K562 (cell line): ENCODE results near the gene SAMD4A.

ENCODE experiments used
- CBFA2T2 ChIP-seq: fragments of 450-650 bp; conservative IDR thresholded peaks from 2 replicates; pipeline ENCODE4 v1.6.1; 2017; ENCODE audit warnings: mild to moderate bottlenecking
- CREB1 ChIP-seq, 2 experiments: sonication (generic) in 1 of 2; formaldehyde crosslinking in 1 of 2; IDR thresholded peaks; 2 replicates each; pipeline versions ENCODE4 v1.6.1 to v1.8.0; 2012 to 2022; ENCODE audit warnings: inconsistent platforms in 1 of 2, mild to moderate bottlenecking in 1 of 2, missing genetic modification reagents in 1 of 2, moderate library complexity in 1 of 2
- EZH2 ChIP-seq: IDR thresholded peaks from 2 replicates; pipeline ENCODE4 v1.6.1; 2012; ENCODE audit warnings: low read depth, mild to moderate bottlenecking, inconsistent platforms, low read length, borderline replicate concordance
- GATAD2B ChIP-seq: fragments of 450-650 bp; IDR thresholded peaks from 2 replicates; pipeline ENCODE4 v1.6.1; 2017; ENCODE audit warnings: mild to moderate bottlenecking, borderline replicate concordance
- HEY1 ChIP-seq: fragments of 250-450 bp; sonication (Bioruptor Pico); IDR thresholded peaks from 2 replicates; pipeline ENCODE4 v1.5.0; 2020; ENCODE audit warnings: mild to moderate bottlenecking, moderate library complexity, borderline replicate concordance
- SAFB2 ChIP-seq: fragments of 200-400 bp; formaldehyde crosslinking; IDR thresholded peaks from 2 replicates; pipeline ENCODE4 v1.6.1; 2018; ENCODE audit warnings: borderline replicate concordance, low read length, low read depth, moderate library complexity; ENCODE audit not compliant: severe bottlenecking
- SRSF9 ChIP-seq: fragments of 200-400 bp; formaldehyde crosslinking; IDR thresholded peaks from 2 replicates; pipeline ENCODE4 v1.6.1; 2017; ENCODE audit warnings: low read depth, low read length, borderline replicate concordance
- THRB ChIP-seq: fragments of 450-650 bp; formaldehyde crosslinking; conservative IDR thresholded peaks from 2 replicates; pipeline ENCODE4 v1.4.0; 2022; ENCODE audit warnings: mild to moderate bottlenecking, missing genetic modification characterization
- USF2 ChIP-seq: sonication (generic); formaldehyde crosslinking; IDR thresholded peaks from 2 replicates; pipeline ENCODE4 v1.5.0; 2020; ENCODE audit warnings: missing genetic modification reagents
- ZNF384 ChIP-seq: IDR thresholded peaks from 2 replicates; pipeline ENCODE4 v1.6.1; 2012; ENCODE audit warnings: low read depth, low read length, improper control_type of control experiment
- TF ChIP-seq, protein P1 (sequence below), 3 experiments: IDR thresholded peaks in 2 of 3; conservative IDR thresholded peaks in 1 of 3; 2 replicates each; pipeline ENCODE4 v1.5.1; 2011 to 2012; ENCODE audit warnings: low read length in 3 of 3, mild to moderate bottlenecking in 3 of 3, control low read depth in 2 of 3, improper control_type of control experiment in 1 of 3, inconsistent platforms in 1 of 3, low read depth in 1 of 3, mixed read lengths in 1 of 3, moderate library complexity in 1 of 3; ENCODE audit not compliant: insufficient read depth in 2 of 3
- TF ChIP-seq, protein P2 (sequence below): sonication (generic); formaldehyde crosslinking; IDR thresholded peaks from 2 replicates; pipeline ENCODE4 v1.8.0; 2022; ENCODE audit warnings: mild to moderate bottlenecking, low read depth, missing genetic modification reagents
- TF ChIP-seq, protein P3 (sequence below), 2 experiments: fragments of 150-350 bp in 1 of 2; IDR thresholded peaks; 2 replicates each; pipeline ENCODE4 v1.6.1; 2012 to 2016; ENCODE audit warnings: low read depth in 2 of 2, low read length in 2 of 2, mild to moderate bottlenecking in 1 of 2, moderate library complexity in 1 of 2

DNA sequence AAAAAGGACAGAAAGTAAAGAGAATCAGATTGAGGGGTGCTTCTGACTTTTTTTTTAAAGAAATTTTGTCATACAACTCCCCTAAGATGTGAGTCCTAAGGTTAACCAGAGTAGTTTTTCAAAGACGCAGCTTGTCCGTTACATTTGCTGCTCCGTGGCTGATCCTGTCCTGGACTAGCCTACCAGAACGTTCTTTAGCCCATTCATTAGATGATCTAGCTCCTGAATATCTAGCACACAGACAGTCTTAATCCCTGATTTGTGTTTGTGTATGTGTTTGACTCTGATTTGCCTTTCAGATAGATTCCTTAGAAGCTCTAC is 60.3 kb downstream of the SAMD4A start:
- TF ChIP-seq, protein P1, sequence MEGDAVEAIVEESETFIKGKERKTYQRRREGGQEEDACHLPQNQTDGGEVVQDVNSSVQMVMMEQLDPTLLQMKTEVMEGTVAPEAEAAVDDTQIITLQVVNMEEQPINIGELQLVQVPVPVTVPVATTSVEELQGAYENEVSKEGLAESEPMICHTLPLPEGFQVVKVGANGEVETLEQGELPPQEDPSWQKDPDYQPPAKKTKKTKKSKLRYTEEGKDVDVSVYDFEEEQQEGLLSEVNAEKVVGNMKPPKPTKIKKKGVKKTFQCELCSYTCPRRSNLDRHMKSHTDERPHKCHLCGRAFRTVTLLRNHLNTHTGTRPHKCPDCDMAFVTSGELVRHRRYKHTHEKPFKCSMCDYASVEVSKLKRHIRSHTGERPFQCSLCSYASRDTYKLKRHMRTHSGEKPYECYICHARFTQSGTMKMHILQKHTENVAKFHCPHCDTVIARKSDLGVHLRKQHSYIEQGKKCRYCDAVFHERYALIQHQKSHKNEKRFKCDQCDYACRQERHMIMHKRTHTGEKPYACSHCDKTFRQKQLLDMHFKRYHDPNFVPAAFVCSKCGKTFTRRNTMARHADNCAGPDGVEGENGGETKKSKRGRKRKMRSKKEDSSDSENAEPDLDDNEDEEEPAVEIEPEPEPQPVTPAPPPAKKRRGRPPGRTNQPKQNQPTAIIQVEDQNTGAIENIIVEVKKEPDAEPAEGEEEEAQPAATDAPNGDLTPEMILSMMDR (IDR thresholded peaks at IDR 0.05 in 2 of 3, conservative IDR thresholded peaks at IDR 0.05 in 1 of 3; ENCODE audit: insufficient read depth in 2 of 3, low read depth in 1 of 3, low read length in 3 of 3) = no peak
- TF ChIP-seq ZNF384 (no peak), THRB (CRISPR knock-in tag) (no peak), SRSF9 (no peak), CREB1 (IDR thresholded peaks at IDR 0.05) (no peak), CREB1 (CRISPR knock-in tag; IDR thresholded peaks at IDR 0.05) (no peak), EZH2 (no peak), GATAD2B (no peak), CBFA2T2 (no peak), HEY1 (no peak), USF2 (CRISPR knock-in tag) (no peak), SAFB2 (no peak)
- TF ChIP-seq, protein P2, sequence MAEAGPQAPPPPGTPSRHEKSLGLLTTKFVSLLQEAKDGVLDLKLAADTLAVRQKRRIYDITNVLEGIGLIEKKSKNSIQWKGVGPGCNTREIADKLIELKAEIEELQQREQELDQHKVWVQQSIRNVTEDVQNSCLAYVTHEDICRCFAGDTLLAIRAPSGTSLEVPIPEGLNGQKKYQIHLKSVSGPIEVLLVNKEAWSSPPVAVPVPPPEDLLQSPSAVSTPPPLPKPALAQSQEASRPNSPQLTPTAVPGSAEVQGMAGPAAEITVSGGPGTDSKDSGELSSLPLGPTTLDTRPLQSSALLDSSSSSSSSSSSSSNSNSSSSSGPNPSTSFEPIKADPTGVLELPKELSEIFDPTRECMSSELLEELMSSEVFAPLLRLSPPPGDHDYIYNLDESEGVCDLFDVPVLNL (CRISPR knock-in tag) = no peak
- TF ChIP-seq, protein P3, sequence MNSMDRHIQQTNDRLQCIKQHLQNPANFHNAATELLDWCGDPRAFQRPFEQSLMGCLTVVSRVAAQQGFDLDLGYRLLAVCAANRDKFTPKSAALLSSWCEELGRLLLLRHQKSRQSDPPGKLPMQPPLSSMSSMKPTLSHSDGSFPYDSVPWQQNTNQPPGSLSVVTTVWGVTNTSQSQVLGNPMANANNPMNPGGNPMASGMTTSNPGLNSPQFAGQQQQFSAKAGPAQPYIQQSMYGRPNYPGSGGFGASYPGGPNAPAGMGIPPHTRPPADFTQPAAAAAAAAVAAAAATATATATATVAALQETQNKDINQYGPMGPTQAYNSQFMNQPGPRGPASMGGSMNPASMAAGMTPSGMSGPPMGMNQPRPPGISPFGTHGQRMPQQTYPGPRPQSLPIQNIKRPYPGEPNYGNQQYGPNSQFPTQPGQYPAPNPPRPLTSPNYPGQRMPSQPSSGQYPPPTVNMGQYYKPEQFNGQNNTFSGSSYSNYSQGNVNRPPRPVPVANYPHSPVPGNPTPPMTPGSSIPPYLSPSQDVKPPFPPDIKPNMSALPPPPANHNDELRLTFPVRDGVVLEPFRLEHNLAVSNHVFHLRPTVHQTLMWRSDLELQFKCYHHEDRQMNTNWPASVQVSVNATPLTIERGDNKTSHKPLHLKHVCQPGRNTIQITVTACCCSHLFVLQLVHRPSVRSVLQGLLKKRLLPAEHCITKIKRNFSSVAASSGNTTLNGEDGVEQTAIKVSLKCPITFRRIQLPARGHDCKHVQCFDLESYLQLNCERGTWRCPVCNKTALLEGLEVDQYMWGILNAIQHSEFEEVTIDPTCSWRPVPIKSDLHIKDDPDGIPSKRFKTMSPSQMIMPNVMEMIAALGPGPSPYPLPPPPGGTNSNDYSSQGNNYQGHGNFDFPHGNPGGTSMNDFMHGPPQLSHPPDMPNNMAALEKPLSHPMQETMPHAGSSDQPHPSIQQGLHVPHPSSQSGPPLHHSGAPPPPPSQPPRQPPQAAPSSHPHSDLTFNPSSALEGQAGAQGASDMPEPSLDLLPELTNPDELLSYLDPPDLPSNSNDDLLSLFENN (IDR thresholded peaks at IDR 0.05; ENCODE audit: low read depth in 2 of 2, low read length in 2 of 2) = no peak
